GM15510 (cell line): Measurements from ENCODE around the gene ANKRD6.
A peak's percentile ranks its signal among the peaks of the same experiment; 100 is the strongest.

ENCODE experiments used
- POLR2A ChIP-seq: IDR thresholded peaks from 3 replicates; pipeline ENCODE4 v1.6.1; 2011; ENCODE audit warnings: borderline replicate concordance; ENCODE audit not compliant: insufficient read length; ENCODE audit errors: extremely low read depth

ANKRD6 gene

DNA sequence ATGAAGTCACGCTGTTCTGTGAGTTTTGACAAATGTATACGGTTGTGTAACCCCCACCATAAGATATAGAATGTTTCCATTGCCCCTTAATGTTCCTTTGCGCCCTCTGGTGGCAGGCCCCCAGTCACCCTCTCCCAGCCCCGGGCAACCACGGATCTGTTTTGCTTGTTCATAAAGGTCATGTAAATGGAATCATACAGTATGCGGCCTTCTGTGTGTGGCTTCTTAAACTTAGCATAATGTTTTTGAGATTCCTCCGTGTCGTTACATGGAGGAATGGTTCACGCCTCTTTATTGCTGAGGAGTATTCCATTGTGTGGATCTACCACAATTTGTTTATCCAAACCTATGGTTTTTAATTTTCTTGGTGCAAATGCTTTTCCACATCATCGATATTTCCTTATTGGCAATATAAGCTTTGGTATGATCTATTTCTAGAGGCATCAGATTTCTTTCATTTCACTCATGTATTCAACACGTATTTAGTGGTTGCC is 177.2 kb downstream of the ANKRD6 start:
- no peak for TF ChIP-seq POLR2A

- TF ChIP-seq POLR2A = no peak
Observed at GRCh38 chr6:89611666-89612065, 178.7 kb downstream of the ANKRD6 start.

- no peak for TF ChIP-seq POLR2A
Observed at GRCh38 chr6:89612121-89612520, 179.2 kb downstream of the ANKRD6 start.

DNA sequence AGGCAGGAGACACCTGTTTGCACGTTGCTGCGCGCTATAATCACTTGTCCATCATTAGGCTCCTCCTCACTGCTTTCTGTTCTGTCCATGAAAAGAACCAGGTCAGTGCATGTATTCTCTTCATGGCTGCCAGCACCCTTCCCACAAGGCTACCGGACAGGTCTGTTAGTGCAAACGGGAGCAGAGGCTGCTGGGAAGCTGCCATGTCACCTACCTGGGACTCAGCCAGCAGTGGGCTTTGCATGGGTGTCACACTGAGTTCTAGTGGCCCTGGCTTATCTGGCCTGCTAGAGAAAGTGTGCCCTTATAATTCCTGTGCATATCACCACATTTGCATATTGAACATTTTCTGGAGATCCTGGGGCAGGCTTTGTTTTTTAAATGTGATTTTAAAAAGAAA is 180.8 kb downstream of the ANKRD6 start:
- no peak for TF ChIP-seq POLR2A

- no peak for TF ChIP-seq POLR2A
Observed at GRCh38 chr6:89615882-89616281, 182.9 kb downstream of the ANKRD6 start.

DNA sequence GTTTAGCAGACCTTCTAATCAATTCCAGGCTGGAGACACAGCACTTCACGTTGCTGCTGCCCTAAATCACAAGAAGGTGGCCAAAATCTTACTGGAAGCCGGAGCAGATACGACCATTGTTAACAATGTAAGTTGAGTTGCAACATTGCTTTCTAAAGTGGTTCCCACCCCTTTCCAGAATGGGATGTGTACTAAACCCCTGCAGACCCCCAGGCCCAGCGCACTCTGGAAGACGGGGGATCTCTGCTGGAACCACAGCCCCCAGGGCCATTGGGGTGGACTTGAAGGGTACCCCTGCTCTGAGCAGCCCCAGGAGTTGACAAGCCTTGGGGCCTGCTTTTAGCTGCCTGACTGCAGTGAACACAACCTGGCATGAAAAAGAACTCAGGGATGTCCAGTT is 183.6 kb downstream of the ANKRD6 start:
- TF ChIP-seq POLR2A = no peak

DNA sequence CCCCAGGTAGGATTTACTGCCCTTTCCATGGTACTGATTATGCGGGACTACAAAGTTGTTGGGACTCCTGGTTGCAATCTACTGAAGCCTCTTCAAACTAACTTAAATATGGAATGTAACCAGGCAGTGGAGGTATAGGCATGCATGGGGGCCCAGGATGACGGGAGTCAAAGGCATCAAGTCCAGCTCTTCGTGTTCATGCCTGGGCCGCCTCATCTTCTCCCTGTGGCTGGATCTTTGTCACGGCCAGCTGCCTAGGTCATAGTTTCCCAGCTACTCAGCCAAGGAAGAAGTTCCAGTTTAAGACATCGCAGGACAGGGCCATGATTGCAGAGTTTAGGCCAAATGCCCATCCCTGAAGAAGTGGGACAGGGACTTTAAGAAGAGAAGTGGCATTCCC is 185.1 kb downstream of the ANKRD6 start:
- TF ChIP-seq POLR2A = no peak

DNA sequence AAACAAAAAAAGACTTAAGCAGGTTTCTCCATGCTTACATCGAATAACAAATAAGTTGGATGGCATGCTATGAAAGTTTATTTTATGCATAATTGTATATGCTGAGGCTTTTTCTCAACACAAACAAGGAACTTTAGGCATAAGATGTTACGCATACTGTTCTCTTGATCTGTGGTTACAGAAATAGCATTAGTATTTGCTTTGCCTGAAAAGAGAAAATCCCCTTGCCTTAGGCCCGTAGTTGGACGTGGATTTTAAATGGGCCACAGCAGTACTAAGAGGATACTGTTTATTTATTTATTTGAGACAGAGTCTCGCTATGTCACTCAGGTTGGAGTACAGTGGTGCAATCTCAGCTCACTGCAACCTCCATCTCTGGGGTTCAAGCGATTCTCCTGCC is 186.6 kb downstream of the ANKRD6 start:
- TF ChIP-seq POLR2A = no peak

DNA sequence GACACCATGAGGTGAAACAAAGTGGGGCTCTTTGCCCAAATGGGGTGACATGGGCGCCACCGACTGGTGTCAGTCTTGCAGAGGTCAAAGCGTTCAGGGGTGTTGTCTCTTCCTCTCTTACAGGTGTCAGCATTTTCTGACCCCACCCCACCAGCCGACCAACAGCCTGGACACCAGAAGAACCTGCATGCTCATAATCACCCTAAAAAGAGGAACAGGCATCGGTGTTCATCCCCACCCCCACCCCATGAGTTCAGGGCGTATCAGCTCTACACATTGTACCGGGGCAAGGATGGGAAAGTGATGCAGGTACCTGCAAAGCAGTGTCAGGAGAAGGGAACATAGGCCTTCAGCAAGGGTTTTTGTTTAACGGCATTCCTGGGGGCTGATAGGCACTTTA is 190.8 kb downstream of the ANKRD6 start:
- TF ChIP-seq POLR2A = no peak

GRCh38 chr6:89630488-89630887 is 197.5 kb downstream of the ANKRD6 start:
- TF ChIP-seq POLR2A = no peak

DNA sequence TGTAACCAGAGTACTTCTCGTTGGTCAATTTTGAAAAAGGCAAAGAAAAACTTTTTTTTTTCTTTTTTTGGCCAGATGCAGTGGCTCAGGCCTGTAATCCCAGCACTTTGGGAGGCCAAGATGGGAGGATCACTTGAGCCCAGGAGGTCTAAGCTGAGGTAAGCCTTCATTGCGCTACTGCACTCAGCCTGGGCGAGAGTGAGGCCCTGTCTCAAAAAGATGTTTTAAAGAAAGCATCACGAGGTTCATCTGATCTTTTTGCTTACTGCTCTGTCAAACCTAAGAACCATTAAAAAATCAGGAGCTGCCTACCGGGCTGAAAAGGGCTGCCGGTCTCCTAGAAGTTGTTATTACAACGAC is 205.0 kb downstream of the ANKRD6 start:
- TF ChIP-seq POLR2A = no peak

DNA sequence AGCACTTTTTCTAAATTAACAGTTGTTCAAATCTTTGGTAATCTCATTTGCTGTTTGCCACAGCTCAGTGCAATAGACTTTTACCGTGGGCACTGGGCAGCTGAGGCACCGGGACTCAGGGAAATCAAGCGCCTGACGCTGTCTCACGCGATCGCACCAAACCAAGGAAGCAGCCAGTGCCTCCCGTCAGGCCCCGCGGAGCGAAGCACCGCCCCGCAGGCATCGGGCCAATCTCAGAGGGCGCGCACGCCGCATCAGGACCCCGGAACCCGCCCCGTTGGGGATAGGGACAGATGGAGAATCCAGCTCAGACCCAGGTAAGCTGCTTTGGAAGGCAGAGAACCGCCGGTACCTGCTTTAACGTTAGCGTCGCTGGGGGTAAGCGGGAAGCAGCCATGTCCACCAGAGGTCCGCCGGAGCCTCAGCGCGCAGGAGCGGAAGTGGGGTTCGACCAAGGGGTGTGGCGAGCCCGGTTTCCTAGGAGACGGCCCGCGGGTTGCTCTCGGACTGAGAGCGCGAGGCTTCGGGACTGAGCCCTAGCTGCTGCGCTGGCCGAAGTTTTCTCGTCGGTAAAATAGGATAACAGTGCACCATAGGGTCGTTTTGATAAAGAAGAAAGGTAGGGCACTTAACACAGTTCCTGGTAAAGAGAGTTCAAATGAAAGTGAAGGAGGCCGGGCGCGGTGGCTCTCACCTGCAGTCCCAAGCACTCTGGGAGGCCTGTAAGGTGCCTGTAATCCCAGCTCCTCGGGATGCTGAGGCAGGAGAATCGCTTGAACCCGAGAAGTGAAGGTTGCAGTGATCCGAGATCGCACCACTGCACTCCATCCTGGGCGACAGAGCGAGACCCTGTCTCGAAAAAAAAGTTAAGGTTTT is 205.6 kb downstream of the ANKRD6 start, which contains the start of gene LYRM2:
Gene LYRM2 (minus strand): TSS at position 428 of the 876 bp plus-strand sequence. CDS start 31 bp downstream, at position 397.
- TF ChIP-seq POLR2A = peak; percentile 88

GRCh38 chr6:89640804-89641203 is 207.9 kb downstream of the ANKRD6 start:
- no peak for TF ChIP-seq POLR2A

DNA sequence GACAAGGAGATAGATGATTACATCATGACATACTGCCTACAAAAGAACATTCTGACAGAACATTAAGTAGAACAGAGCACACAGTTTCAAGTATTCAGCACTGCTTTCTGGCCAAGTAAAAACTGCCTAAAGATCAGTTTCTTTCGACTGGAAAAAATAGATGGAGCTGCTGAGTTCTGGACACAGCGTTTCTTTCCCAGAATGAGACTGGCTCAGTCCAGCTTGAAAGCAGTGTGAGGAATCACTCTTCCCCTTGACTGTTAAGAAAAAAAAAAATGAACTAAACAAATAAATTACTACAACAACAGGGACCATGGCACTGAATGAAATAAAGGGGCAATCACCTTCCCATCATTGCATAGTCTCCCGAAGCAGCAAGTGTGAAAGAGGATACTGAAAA is 210.0 kb downstream of the ANKRD6 start:
- TF ChIP-seq POLR2A = no peak

DNA sequence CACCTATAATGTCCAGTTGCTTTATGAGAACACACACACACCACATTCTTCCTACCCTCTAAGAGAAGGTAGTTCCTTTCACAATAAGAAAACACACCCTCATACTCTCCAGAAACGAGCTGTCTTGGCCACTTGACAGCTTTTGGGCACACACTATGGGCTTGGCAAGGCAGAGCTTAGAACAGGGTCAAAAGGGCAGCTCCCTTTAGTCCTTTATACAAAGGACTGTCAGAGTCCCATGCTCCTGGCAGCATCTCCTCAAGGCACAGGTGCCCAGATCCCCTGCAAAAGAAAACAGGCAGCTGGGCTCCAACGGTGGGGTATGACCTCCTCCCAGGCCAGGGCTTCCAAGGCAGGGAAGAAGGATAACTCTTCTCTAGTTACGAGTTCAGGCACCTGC is 210.5 kb downstream of the ANKRD6 start:
- no peak for TF ChIP-seq POLR2A

- no peak for TF ChIP-seq POLR2A
Observed at GRCh38 chr6:89644864-89645263, 211.9 kb downstream of the ANKRD6 start.
